ENCODE measurements around the gene HORMAD2.
"Not testable (repeated sequence)": the region's sequence is repeated elsewhere in the genome, so short reads cannot be mapped to it uniquely, and the experiment has no call there.

Gene HORMAD2

DNA sequence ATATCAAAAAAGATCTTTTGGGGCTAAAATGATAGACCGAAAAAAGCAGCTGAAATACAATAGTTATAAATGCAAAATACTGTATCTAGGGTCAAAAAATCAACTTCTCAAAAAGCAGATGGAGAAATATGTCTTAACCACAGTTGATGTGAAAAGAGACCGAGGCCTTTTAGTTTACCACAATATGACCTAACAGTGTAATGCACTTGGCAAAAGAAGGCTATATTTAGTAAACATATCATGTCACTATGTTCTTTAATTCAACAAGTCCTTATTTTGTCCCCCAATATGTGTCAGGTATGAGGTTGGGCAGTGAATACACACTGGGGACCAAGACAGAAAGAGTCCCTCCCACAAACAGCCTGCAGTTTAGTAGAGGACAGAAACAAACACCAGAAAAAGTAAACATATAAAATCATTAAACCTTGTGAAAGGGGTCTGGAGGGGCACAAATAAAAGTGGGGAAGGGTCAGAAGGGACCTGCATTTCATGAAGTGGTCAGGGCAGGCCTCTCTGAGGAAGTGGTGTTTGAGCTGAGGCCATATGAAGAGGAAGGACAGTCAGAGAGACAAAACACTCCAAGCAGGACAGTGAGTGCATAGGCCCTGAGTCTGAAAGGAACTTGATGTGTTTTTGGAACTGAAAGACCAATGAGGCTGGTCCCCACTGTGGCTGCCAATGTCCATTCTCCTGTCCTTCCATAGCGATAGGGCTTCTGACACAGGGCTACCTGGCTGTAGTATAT lies 112.9 kb downstream of the HORMAD2 start:
- DNase-seq: no peak

GRCh38 chr22:30195245-30196140 lies 115.2 kb downstream of the HORMAD2 start:
- no peak for DNase-seq

- DNase-seq: no peak
Measured at GRCh38 chr22:30196141-30196879, 116.0 kb downstream of the HORMAD2 start.

- DNase-seq: no peak
Measured at GRCh38 chr22:30196880-30197336, 116.6 kb downstream of the HORMAD2 start.

DNA sequence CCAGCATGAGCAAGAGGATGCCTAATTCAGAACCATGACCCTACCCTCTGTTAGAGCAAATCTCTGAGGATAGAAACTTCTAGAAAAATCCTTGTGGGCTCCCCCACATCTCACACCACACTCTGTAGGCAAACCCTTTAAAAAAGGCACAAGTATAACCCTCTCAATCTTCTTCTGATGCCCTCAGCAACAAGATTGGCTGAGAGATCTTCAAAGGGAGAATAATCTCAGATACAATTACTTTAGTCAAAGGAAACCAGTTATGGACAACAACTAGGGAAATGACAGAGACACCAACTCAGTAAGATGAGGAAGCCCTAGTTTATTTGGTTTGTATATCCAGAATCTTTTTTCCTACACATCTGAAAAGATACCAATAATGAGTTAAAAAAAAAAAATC lies 117.1 kb downstream of the HORMAD2 start:
- no peak for DNase-seq

GRCh38 chr22:30198152-30198825 lies 118.0 kb downstream of the HORMAD2 start:
- DNase-seq: no peak

- DNase-seq: no peak
Measured at GRCh38 chr22:30198921-30199320, 118.7 kb downstream of the HORMAD2 start.

- not testable (repeated sequence) for DNase-seq
Measured at GRCh38 chr22:30200905-30201304, 120.6 kb downstream of the HORMAD2 start.

DNA sequence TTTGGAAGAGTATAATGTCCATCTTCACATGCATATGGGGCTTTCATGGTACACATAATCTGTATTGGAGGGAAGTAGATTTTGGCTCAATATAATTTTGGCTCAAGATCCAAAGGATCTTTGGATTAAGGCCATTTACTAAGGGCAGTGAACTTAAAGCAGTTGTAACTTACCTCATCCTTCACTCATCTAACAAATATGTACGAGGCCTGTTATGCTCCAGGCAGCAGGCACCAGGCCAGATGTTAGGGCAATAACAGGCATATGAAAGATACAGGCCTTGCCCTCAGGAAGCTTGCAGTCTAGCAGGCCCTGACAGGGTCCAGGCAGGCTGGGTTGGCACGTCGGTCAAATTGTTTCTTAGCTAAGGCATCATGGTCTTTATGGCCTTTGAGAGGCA lies 121.7 kb downstream of the HORMAD2 start:
- no peak for DNase-seq

DNA sequence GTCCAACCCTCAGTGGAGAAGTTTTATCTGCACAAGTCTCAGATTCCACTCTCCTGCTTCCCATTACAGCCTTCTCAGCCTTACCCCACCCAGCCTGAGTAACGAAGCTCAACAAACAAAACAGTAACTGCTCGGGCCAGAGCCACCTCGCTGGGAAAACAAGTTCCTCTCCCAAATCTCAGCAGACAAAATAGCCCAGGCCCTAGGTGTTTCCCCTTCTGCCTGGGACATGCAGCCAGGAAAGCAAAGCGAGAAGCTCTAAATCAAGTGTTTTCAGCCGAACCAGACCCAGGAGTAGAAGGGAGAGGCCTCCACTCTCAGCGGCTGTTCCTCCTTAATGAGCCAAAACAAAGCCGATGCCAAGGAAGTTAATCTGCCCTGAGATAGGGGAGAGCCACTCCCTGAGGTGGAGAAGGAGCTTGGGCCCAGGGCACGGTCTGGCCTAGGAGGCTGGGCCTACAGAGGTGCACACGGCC lies 122.3 kb downstream of the HORMAD2 start:
- no peak for DNase-seq

DNA sequence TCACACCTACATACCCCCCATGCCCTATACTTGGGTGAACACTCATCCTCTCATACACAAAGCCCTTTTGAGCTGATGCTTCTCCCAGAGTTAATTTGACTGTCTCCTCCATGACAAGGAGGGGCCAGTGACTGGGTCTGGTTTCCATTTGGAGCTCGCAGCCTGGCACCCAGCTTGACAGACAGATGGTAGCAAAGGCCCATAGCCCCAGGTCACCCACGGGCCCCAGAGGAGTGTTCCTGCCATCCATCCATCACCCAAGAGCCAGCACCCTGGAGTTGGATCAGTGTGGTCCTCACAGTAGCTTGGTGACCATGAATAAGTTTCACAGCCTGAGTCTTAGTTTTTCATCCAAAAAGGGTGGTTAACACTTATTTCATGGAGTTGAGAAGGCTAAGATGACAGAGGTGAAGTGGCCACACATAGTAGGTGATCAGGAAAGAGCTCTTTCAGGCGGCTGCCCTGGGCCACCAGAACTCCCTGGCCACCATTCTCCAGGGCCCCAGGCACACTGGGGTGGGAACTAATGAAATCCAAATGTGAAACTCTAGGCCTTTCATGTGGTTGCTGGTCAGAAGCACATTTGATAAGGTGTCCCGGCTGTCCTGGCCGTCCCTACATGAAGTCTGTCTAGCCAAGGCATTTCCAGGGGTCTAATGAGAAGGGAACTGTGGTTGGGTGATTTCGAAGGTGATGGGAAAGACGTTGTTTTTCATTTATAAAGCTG lies 123.9 kb downstream of the HORMAD2 start:
- no peak for DNase-seq

GRCh38 chr22:30204742-30205111 lies 124.5 kb downstream of the HORMAD2 start:
- DNase-seq: no peak

GRCh38 chr22:30205281-30206115 lies 125.2 kb downstream of the HORMAD2 start:
- DNase-seq: no peak

- no peak for DNase-seq
Measured at GRCh38 chr22:30206944-30207343, 126.7 kb downstream of the HORMAD2 start.

DNA sequence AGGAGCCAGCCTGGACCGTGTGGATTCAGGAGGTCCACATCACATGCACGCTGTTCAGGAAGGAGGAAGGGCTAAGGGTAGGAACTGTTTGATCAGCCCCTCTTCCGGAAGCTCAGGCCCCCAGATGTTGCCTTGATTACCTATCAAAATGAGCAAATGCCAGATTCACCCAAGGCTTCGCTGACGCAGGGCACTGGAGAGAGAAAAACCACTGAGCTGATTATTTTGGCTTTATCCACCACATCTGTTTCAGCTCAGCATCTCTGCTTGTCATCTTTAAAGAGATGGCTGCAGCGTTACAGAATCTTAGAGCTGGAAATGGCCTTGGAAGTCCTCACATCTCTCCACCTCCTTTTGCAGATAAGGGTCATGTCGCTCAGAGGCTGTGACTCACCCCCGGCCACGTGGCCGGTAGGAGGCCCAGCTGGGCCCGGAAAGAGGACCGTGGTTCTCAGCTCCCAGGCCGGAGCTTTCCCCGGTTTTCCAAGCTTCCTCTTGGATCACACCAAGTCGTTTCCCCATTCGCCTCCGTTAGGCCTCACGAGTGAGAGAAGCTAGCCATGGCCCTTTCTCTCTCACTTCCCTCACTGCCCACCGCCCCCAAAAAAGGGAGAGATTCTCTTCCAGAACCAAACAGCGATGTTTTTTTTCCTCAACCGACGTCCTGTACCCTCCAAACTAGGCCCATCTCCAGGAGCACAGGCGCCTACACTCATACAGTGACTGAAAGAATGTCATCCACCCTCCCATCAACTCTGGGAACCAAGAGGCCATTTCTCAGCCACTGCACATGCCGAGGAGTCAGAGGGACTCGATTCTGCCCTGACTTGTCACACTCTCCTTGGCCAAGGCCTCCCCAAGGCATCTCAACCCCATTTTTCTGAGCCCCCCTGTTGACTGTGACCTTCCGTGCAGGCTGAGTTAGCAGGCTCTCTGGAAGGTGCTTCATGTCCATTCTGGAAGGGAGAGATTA lies 128.7 kb downstream of the HORMAD2 start:
- DNase-seq: no peak

DNA sequence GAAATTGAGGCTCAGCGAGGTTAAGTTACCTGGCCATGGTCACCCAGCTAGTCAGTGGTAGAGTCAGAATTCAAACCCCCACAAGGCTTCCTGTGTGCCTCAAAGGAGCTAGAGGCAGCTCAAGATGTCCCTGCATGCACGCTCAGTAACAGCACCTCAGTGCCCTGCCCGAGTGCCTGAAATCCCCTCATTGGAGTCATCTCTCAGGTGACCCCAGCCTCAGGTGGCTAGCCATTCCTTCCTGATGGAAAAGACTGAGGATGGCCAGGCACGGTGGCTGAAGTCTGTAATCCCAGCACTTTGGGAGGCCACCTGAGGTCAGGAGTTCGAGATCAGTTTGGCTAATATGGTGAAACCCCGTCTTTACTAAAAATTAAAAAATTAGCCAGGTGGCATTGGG lies 129.4 kb downstream of the HORMAD2 start:
- DNase-seq: no peak

DNA sequence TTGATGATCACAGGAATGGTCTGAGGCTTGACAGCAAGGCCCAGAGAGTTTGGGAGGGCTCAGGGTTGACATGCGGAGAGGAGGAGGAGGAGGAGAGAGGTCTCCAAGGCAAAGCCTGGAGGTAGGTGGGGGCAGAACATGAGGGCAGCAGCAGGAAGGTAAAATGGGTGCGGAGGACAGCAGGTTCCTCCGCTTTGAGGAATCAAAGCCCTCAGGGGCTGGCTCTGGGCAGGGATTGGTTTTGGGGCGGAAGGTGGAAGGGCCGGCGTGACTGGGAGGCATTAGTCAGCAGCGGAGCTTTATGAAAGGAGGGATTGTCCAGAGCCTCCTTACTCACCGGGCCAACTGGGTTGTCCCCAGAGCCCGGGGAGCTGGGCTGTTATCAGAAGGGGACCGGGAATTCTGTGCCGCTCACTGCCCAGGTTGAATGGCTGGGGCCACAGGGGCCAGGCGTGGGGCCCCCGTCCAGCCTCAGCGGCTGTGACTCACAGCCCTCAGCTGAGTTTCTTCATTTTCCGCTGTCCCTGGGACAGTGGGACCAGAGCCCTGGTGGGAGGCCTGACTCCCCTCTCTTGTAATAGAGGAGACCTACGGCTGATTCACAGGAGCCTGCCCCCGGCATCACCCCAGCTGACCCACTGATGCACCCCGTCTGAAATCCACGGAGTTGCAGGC lies 130.1 kb downstream of the HORMAD2 start:
- DNase-seq: no peak

DNA sequence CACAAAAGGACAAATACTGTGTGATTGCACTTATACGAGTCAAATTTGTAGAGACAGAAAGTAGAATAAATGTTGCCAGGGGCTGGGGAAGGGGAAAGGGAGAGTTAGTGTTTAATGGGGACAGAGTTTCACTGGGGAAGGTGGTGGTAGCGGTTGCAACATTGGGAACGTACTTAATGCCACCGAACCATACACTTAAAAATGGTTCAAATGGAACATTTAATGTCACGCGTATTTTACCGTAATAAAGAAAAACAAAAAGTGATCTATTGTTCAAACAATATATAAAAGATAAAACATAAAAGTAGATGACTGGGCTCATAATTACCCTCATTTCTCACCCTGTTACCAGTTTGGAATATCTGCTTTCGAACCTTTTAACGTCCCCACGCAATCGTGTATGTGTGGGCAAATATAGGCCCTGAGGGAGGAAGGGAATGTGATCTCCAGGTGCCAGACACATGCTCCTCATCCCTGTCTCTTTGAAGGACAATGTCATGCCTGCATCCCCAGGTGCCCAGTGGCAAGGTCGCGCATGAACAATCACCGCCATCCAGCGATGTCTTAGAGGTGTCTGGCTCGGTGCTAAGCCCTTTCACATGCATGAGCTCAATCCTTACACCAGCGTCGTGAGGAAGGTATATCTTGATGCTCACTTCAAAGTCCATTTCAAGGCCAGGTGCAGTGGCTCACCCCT lies 131.0 kb downstream of the HORMAD2 start:
- DNase-seq: no peak

Data from activated CD4-positive, alpha-beta T cell treated with anti-CD3 and anti-CD28 coated beads for 1 hour (primary cell).